ENCODE measurements around the gene RSAD2.
"Not testable (repeated sequence)": the region's sequence is repeated elsewhere in the genome, so short reads cannot be mapped to it uniquely, and the experiment has no call there.

Gene RSAD2

GRCh38 chr2:6846967-6847681, 30.5 kb upstream of the RSAD2 start:
- DNase-seq (ENCODE audit: low read depth, low spot score) = no peak
- no peak overlapping the region for H3K4me3 ChIP-seq (ENCODE audit: low read depth, low read length)
- POLR2A ChIA-PET = no interaction called here
- TF ChIP-seq, protein P1, sequence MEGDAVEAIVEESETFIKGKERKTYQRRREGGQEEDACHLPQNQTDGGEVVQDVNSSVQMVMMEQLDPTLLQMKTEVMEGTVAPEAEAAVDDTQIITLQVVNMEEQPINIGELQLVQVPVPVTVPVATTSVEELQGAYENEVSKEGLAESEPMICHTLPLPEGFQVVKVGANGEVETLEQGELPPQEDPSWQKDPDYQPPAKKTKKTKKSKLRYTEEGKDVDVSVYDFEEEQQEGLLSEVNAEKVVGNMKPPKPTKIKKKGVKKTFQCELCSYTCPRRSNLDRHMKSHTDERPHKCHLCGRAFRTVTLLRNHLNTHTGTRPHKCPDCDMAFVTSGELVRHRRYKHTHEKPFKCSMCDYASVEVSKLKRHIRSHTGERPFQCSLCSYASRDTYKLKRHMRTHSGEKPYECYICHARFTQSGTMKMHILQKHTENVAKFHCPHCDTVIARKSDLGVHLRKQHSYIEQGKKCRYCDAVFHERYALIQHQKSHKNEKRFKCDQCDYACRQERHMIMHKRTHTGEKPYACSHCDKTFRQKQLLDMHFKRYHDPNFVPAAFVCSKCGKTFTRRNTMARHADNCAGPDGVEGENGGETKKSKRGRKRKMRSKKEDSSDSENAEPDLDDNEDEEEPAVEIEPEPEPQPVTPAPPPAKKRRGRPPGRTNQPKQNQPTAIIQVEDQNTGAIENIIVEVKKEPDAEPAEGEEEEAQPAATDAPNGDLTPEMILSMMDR (IDR thresholded peaks at IDR 0.05; ENCODE audit: insufficient read depth, low read length, missing control alignments) = no peak
- CTCF ChIA-PET = no interaction called here

DNA sequence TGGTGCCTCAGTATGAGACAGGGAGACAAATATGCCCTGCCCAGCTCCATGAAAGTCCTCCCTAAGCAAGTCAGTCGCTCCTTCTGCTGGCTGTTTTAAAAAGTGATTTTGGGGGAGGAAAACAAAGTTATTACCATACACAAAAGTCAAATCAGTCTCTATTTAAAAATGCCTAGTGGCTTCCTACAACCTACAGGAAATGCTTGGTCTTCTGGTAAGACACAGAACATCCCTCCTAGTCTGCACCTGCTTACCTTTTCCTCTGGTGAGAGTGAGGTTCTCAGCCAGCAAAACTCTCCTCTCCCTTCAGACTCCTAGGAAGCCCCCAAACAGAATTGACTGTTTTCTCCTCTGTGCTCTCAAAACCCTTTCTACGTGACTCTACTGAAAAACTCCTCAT, 25.4 kb upstream of the RSAD2 start:
- ChIA-PET CTCF (no interaction called here), POLR2A (no interaction called here)
- no peak overlapping the region for H3K4me3 ChIP-seq (ENCODE audit: low read depth, low read length)
- DNase-seq (ENCODE audit: low read depth, low spot score) = no peak
- TF ChIP-seq, protein P1 (IDR thresholded peaks at IDR 0.05; ENCODE audit: insufficient read depth, low read length, missing control alignments) = no peak

GRCh38 chr2:6854416-6854815, 23.2 kb upstream of the RSAD2 start:
- no peak overlapping the region for H3K4me3 ChIP-seq (ENCODE audit: low read depth, low read length)
- ChIA-PET POLR2A (no interaction called here), CTCF (no interaction called here)
- TF ChIP-seq, protein P1 (IDR thresholded peaks at IDR 0.05; ENCODE audit: insufficient read depth, low read length, missing control alignments) = no peak
- DNase-seq (ENCODE audit: low read depth, low spot score) = no peak

GRCh38 chr2:6855860-6856547, 21.6 kb upstream of the RSAD2 start:
- no peak overlapping the region for H3K4me3 ChIP-seq (ENCODE audit: low read depth, low read length)
- TF ChIP-seq, protein P1 (IDR thresholded peaks at IDR 0.05; ENCODE audit: insufficient read depth, low read length, missing control alignments) = no peak
- ChIA-PET POLR2A (no interaction called here), CTCF (no interaction called here)
- no peak for DNase-seq (ENCODE audit: low read depth, low spot score)

DNA sequence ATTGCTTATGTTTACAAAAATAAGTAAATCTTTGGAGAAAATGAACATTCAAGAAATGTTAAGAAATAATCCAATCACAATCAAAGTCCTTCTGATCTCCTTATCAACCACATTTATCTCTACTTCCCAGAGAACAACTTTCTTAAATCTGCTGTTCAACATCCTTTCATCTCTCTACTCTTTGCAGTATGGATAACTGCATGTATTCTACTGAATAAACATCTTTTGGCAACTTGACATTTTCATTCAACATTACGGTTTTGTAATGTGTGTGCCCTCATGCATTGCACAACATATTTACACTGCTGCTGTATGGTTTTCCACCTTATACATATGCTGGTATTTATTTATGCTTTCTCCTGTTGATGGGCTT, 21.0 kb upstream of the RSAD2 start:
- POLR2A ChIA-PET = no interaction called here
- TF ChIP-seq, protein P1 (IDR thresholded peaks at IDR 0.05; ENCODE audit: insufficient read depth, low read length, missing control alignments) = no peak
- no peak overlapping the region for H3K4me3 ChIP-seq (ENCODE audit: low read depth, low read length)
- no peak for DNase-seq (ENCODE audit: low read depth, low spot score)
- CTCF ChIA-PET = no interaction called here

DNA sequence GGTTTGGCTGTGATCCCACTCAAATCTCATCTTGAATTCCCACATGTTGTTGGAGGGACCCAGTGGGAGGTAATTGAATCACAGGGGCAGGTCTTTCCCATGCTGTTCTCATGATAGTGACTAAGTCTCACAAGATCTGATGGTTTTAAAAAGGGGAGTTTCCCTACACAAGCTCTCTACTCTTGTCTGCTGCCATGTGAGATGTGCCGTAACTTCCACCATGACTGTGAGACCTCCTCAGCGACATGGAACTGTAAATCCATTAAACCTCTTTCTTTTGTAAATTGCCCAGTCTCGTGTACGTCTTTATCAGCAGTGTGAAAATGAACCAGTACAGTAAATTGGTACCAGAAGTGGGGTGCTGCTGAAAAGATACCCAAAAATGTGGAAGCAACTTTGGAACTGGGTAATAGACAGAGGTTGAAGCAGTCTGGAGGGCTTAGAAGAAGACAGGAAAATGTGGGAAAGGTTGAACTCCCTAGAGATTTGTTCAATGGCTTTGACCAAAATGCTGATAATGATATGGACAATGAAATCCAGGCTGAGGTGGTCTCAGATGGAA, 19.0 kb upstream of the RSAD2 start:
- CTCF ChIA-PET; H3K4me3 ChIP-seq (ENCODE audit: low read depth, low read length); POLR2A ChIA-PET; DNase-seq (ENCODE audit: low read depth, low spot score): not testable (repeated sequence)

All from AG04449 (cell line).